ENCODE measurements around the gene ZNF134.
A peak's percentile ranks its signal among the peaks of the same experiment; 100 is the strongest.

ZNF134 gene

GRCh38 chr19:57613941-57614743 lies at the start of gene ZNF134:
Gene ZNF134 (plus strand): TSS chr19:57614242. CDS start chr19:57619469, 5,227 bp downstream.
- DNase-seq: peak; percentile 86

- peak; percentile 40 for DNase-seq
These were observed 47.4 kb upstream of the ZNF134 start for GRCh38 chr19:57566396-57567265.

- DNase-seq: no peak
These were observed 43.3 kb upstream of the ZNF134 start for GRCh38 chr19:57570707-57571106.

GRCh38 chr19:57572415-57572947 lies 41.6 kb upstream of the ZNF134 start:
- no peak for DNase-seq

GRCh38 chr19:57576661-57577060 lies 37.4 kb upstream of the ZNF134 start:
- DNase-seq: no peak

- peak; percentile 98 for DNase-seq
These were observed 35.4 kb upstream of the ZNF134 start, which contains the start of gene ZNF416 for GRCh38 chr19:57578487-57579205. Gene ZNF416 (minus strand): TSS chr19:57578911. CDS start chr19:57578704, 207 bp downstream.

GRCh38 chr19:57583104-57583520 lies 30.9 kb upstream of the ZNF134 start:
- no peak for DNase-seq

- DNase-seq: peak; percentile 95
These were observed 30.3 kb upstream of the ZNF134 start, which contains the start of gene ZIK1 for GRCh38 chr19:57583521-57584416. Gene ZIK1 (plus strand): TSS chr19:57584145. CDS start chr19:57584357, 212 bp downstream.

- DNase-seq: peak; percentile 32
These were observed 26.5 kb upstream of the ZNF134 start for GRCh38 chr19:57587529-57587928.

GRCh38 chr19:57599377-57599760 lies 14.7 kb upstream of the ZNF134 start:
- DNase-seq: no peak

GRCh38 chr19:57599761-57600383 lies 14.2 kb upstream of the ZNF134 start, which contains the start of gene ZNF530:
Gene ZNF530 (plus strand): TSS chr19:57599885. CDS start chr19:57604346, 4,461 bp downstream.
- DNase-seq: peak; percentile 93

GRCh38 chr19:57606931-57607330 lies 7.1 kb upstream of the ZNF134 start:
- DNase-seq: no peak

- no peak for DNase-seq
These were observed 2.9 kb upstream of the ZNF134 start for GRCh38 chr19:57611113-57611512.

GRCh38 chr19:57615346-57615745 lies 1.3 kb downstream of the ZNF134 start:
- no peak for DNase-seq

- DNase-seq: peak; percentile 13
These were observed 6.8 kb downstream of the ZNF134 start for GRCh38 chr19:57620673-57621348.

GRCh38 chr19:57623091-57623490 lies 9.0 kb downstream of the ZNF134 start:
- no peak for DNase-seq

- DNase-seq: peak; percentile 93
These were observed 19.2 kb downstream of the ZNF134 start, which contains the start of gene ZNF211 for GRCh38 chr19:57632987-57633831. Gene ZNF211 (plus strand): TSS chr19:57633168. CDS start chr19:57633347, 179 bp downstream.

- no peak for DNase-seq
These were observed 19.7 kb downstream of the ZNF134 start for GRCh38 chr19:57633832-57634131.

- DNase-seq: no peak
These were observed 23.3 kb downstream of the ZNF134 start for GRCh38 chr19:57637379-57637778.
